HEK293 (cell line): ENCODE data around the gene TRMT112.

Experiments
- CTCF ChIP-seq: fragments of 450-650 bp; formaldehyde crosslinking; IDR thresholded peaks from 2 replicates; pipeline ENCODE4 v1.5.1; 2016; ENCODE audit warnings: missing biosample characterization, missing genetic modification characterization
- KLF10 ChIP-seq: fragments of 450-650 bp; IDR thresholded peaks from 2 replicates; pipeline ENCODE4 v1.5.1; 2018; ENCODE audit warnings: missing biosample characterization, mild to moderate bottlenecking, missing genetic modification characterization
- SP2 ChIP-seq: fragments of 450-650 bp; formaldehyde crosslinking; IDR thresholded peaks from 2 replicates; pipeline ENCODE4 v1.5.1; 2016; ENCODE audit warnings: missing biosample characterization, missing genetic modification characterization
- TRIM28 ChIP-seq: IDR thresholded peaks from 2 replicates; pipeline ENCODE4 v1.6.1; 2011; ENCODE audit warnings: low read length, control low read depth, borderline replicate concordance
- ZNF121 ChIP-seq: fragments of 450-650 bp; formaldehyde crosslinking; IDR thresholded peaks from 2 replicates; pipeline ENCODE4 v1.5.1; 2016; ENCODE audit warnings: missing biosample characterization, missing genetic modification characterization
- ZNF335 ChIP-seq: fragments of 450-650 bp; formaldehyde crosslinking; conservative IDR thresholded peaks from 2 replicates; pipeline ENCODE4 v1.5.1; 2016; ENCODE audit warnings: missing biosample characterization, missing genetic modification characterization

- TF ChIP-seq SP2 (tag by site-specific recombination) (no peak), KLF10 (tag by site-specific recombination) (no peak), ZNF121 (tag by site-specific recombination) (no peak), CTCF (tag by site-specific recombination) (no peak), ZNF335 (tag by site-specific recombination) (no peak), TRIM28 (no peak)
Observed at GRCh38 chr11:64364911-64365310, 47.6 kb upstream of the TRMT112 start.
